K562 (cell line): ENCODE data around the gene TIMM23. TPM values are rescaled to one million over a fixed set of nuclear protein-coding genes. Genes with fewer than 3 reads are reported as not detected.

Source experiments
- ARID4B ChIP-seq: sonication (generic); formaldehyde crosslinking; IDR thresholded peaks from 2 replicates; pipeline ENCODE4 v1.8.0; 2022; ENCODE audit warnings: mild to moderate bottlenecking, missing genetic modification reagents
- ARNT ChIP-seq, 2 experiments: fragments of 450-650 bp; IDR thresholded peaks; 2 replicates each; pipeline ENCODE4 v1.6.1; 2016; ENCODE audit warnings: mild to moderate bottlenecking in 1 of 2
- BCLAF1 ChIP-seq, 2 experiments: fragments of 450-650 bp in 1 of 2; IDR thresholded peaks; 2 replicates each; pipeline ENCODE4 v1.6.1; 2011 to 2017; ENCODE audit warnings: low read depth in 2 of 2, antibody characterized with exemption in 1 of 2, borderline replicate concordance in 1 of 2, low read length in 1 of 2, mild to moderate bottlenecking in 1 of 2, mixed read lengths in 1 of 2; ENCODE audit not compliant: control insufficient read depth in 1 of 2
- CREM ChIP-seq: IDR thresholded peaks from 2 replicates; pipeline ENCODE4 v1.6.1; 2014; ENCODE audit warnings: antibody characterized with exemption, low read depth
- CUX1 ChIP-seq: fragments of 200-800 bp; sonication (Bioruptor generic); IDR thresholded peaks from 2 replicates; pipeline ENCODE4 v1.6.1; 2016; ENCODE audit warnings: missing genetic modification characterization, missing compliant biosample characterization
- FOXK1 ChIP-seq: sonication (generic); formaldehyde crosslinking; IDR thresholded peaks from 2 replicates; pipeline ENCODE4 v1.8.0; 2022; ENCODE audit warnings: missing genetic modification reagents, mild to moderate bottlenecking, borderline replicate concordance
- NUFIP1 ChIP-seq: fragments of 450-650 bp; IDR thresholded peaks from 2 replicates; pipeline ENCODE4 v1.6.1; 2018; ENCODE audit not compliant: partially characterized antibody
- RBM34 ChIP-seq: fragments of 200-400 bp; formaldehyde crosslinking; IDR thresholded peaks from 2 replicates; pipeline ENCODE4 v1.6.1; 2018; ENCODE audit warnings: low read length, borderline replicate concordance; ENCODE audit not compliant: insufficient read depth
- SP1 ChIP-seq: sonication (generic); formaldehyde crosslinking; IDR thresholded peaks from 2 replicates; pipeline ENCODE4 v1.8.1; 2022; ENCODE audit warnings: mild to moderate bottlenecking, missing genetic modification reagents
- STAT5B ChIP-seq: fragments of 250-450 bp; sonication (Bioruptor Pico); IDR thresholded peaks from 2 replicates; pipeline ENCODE4 v1.8.0; 2021; ENCODE audit warnings: mild to moderate bottlenecking, inconsistent platforms
- TAF1 ChIP-seq: IDR thresholded peaks from 2 replicates; pipeline ENCODE4 v1.6.1; 2011; ENCODE audit warnings: mild to moderate bottlenecking, low read length, moderate library complexity; ENCODE audit not compliant: insufficient read depth, control insufficient read depth, severe bottlenecking; ENCODE audit errors: extremely low read depth
- ZNF75A ChIP-seq: fragments of 450-650 bp; formaldehyde crosslinking; IDR thresholded peaks from 2 replicates; pipeline ENCODE4 v1.4.0; 2020; ENCODE audit warnings: mild to moderate bottlenecking
- polyA plus RNA-seq, 8 experiments: library from polyadenylated mRNA; depleted of rRNA in 4 of 8; stranded (reverse) in 5 of 8; unstranded in 3 of 8; fragments of >200 nt; fragmentation: Nextera tagmentation in 2 of 8; fragmentation: Illumina TruSeq in 1 of 8; extraction: Ambion mirVana in 2 of 8; extraction: Trizol in 1 of 8; gene quantifications; 2 replicates each; pipeline versions ENCODE4 v1.2.1 to v1.2.3, GENCODE V29; 2011 to 2014; ENCODE audit warnings: inconsistent platforms in 1 of 8, missing spikeins in 1 of 8
- total RNA-seq, 7 experiments: library from RNA; depleted of rRNA in 6 of 7; stranded (reverse); fragments of >200 nt in 6 of 7; fragmentation: Illumina TruSeq in 2 of 7; extraction: Trizol in 2 of 7; gene quantifications; 2 replicates each; pipeline versions ENCODE4 v1.2.1 to v1.2.3, GENCODE V29; 2011 to 2021; ENCODE audit warnings: low replicate concordance in 1 of 7

Gene TIMM23
- total and polyA plus RNA-seq, 9 of the 15 experiments (the other 6 are each of a cell fraction or from before 2014, with no cell fraction given), result 148 to 280 (median 183) TPM

GRCh38 chr10:46030091-46030937 lies 58.0 kb downstream of the TIMM23 start, which contains the start of gene NCOA4 (continued):
- TF ChIP-seq ARID4B (CRISPR knock-in tag) (peak; percentile 87), TAF1 (peak; percentile 92), FOXK1 (CRISPR knock-in tag) (peak; percentile 83; the same call in 1 of the 2 replicates), BCLAF1 (IDR thresholded peaks at IDR 0.05; ENCODE audit: borderline replicate concordance in 1 of 2, control insufficient read depth in 1 of 2, low read depth in 2 of 2, low read length in 1 of 2) (no peak), NUFIP1 (peak; percentile 24), CUX1 (CRISPR knock-in tag) (no peak), ZNF75A (CRISPR knock-in tag) (0 out of 2 replicates have a peak, but pooled peaks have one; percentile 55), CREM (peak; percentile 83), STAT5B (CRISPR knock-in tag) (no peak), RBM34 (no peak), ARNT (IDR thresholded peaks at IDR 0.05) (no peak), SP1 (CRISPR knock-in tag) (peak; percentile 57; the same call in 1 of the 2 replicates)
